Psoas muscle (tissue), 8 donors: Measurements from ENCODE around the gene RNF157. TPM values are rescaled to one million over a fixed set of nuclear protein-coding genes. Genes with fewer than 3 reads are reported as not detected.

Experiments used
- ATAC-seq, 4 donors: fragments of 200-7000 bp; cut with Tn5 transposase; one replicate each; pipeline ENCODE4 v1.9.1; 2020; ENCODE audit warnings: moderate library complexity in 3 of 4, mild to moderate bottlenecking in 2 of 4
- DNase-seq, 2 donors: peaks; one replicate each; pipeline ENCODE4 v3.0.0-alpha.2; 2020
- H3K27ac ChIP-seq: fragments of 200-600 bp; one replicate; pipeline ENCODE4 v1.8.0; 2022
- H3K27me3 ChIP-seq, 3 donors: fragments of 200-600 bp in 1 of 3; one replicate each; pipeline versions ENCODE4 v1.6.1 to v1.8.0; 2013 to 2022; ENCODE audit warnings: low read length in 2 of 3, mild to moderate bottlenecking in 2 of 3, moderate library complexity in 1 of 3; ENCODE audit not compliant: insufficient read depth in 3 of 3
- H3K36me3 ChIP-seq, 2 donors: fragments of 200-600 bp in 1 of 2; one replicate each; pipeline versions ENCODE4 v1.6.1 to v1.8.0; 2013 to 2022; ENCODE audit warnings: low read depth in 1 of 2, mild to moderate bottlenecking in 1 of 2, moderate library complexity in 1 of 2; ENCODE audit not compliant: insufficient read depth in 1 of 2
- H3K4me1 ChIP-seq: fragments of 200-600 bp; one replicate; pipeline ENCODE4 v1.8.0; 2022
- H3K4me3 ChIP-seq: fragments of 200-600 bp; one replicate; pipeline ENCODE4 v1.8.0; 2022; ENCODE audit warnings: mild to moderate bottlenecking
- H3K9me3 ChIP-seq: fragments of 200-600 bp; one replicate; pipeline ENCODE4 v1.8.0; 2022
- WGBS, 3 donors: extraction: QIAGEN DNeasy Blood & Tissue Kit; methylation state at CpG; one replicate each; pipeline versions ENCODE4 v1.1.6 to v1.1.7; 2013; 5-methylcytosine and 5-hydroxymethylcytosine counted together
- intact Hi-C, 2 donors: fragments of 100-400 bp; cut with DNase I; formaldehyde crosslinking; loops; one replicate each; pipeline versions ENCODE4 v1.11.0 to v1.14.2; 2022
- polyA plus RNA-seq, 3 donors: library from polyadenylated mRNA; stranded (reverse); fragments of 200-250 nt; gene quantifications; one replicate each; pipeline ENCODE4 v1.2.3, GENCODE V29; 2013
- total RNA-seq, 4 donors: library from RNA; stranded (reverse); fragmentation: NEBNext Ultra II Directional in 2 of 4; extraction: Animal tissue kit (Norgen Biotek cat#: 25700) in 2 of 4; gene quantifications; one replicate each; pipeline versions ENCODE4 v1.2.1 to v1.2.4, GENCODE V29; 2021 to 2023
- TF ChIP-seq, protein P1 (sequence below): fragments of 200-600 bp; IDR thresholded peaks from one replicate; pipeline ENCODE4 v1.8.0; 2022; ENCODE audit warnings: antibody characterized with exemption
- donor health status: healthy with polysubstance abuse.
- donor health status: DM: no; HTN: no; CAD: no; lungs with moderate emphysema.
- donor health status: Bipolar disorder and iron deficiency.
- donor health status: healthy.
- donor health status: DM: yes; HTN: yes; CAD: no.
- donor health status: DM: no; HTN: no; CAD: no.
- donor health status: DM: no; HTN: no; CAD: no.
- donor health status: DM: yes; HTN: yes; CAD: no.

Gene RNF157
- total and polyA plus RNA-seq, 7 donors: 14.9 to 90.1 (median 69.3) TPM

DNA sequence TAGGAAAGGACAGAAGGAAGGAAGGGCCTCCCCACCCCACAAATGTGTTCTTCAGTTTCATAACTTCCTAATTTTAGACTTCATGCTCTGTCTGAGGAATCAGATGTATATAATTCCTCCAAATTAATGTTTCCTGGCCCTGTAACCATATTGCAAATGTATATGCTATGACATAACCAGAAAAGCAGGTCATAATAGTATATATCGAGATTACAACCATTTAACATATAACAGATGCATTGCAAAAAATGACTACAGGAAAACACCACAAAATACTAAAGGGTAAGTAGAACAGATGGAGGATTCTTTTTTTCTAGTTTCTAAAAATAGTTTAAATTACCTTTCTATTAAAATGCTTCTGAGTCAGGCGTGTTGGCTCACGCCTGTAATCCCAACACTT, 133.6 kb downstream of the RNF157 start:
- ATAC-seq (no peak), DNase-seq (no peak)
- WGBS, 3 donors: 57 to 70% (median 60%) methylated on average over 3 of the region's 3 CpGs
- H3K27me3 ChIP-seq: no peaks in the 10 kb centered on the region
- H3K4me3 ChIP-seq: no peak overlapping the region
- no peak overlapping the region for H3K27ac ChIP-seq
- H3K36me3 ChIP-seq: peaks cover 0 to 3% of the 10 kb centered on the region in 2 donors
- TF ChIP-seq, protein P1, sequence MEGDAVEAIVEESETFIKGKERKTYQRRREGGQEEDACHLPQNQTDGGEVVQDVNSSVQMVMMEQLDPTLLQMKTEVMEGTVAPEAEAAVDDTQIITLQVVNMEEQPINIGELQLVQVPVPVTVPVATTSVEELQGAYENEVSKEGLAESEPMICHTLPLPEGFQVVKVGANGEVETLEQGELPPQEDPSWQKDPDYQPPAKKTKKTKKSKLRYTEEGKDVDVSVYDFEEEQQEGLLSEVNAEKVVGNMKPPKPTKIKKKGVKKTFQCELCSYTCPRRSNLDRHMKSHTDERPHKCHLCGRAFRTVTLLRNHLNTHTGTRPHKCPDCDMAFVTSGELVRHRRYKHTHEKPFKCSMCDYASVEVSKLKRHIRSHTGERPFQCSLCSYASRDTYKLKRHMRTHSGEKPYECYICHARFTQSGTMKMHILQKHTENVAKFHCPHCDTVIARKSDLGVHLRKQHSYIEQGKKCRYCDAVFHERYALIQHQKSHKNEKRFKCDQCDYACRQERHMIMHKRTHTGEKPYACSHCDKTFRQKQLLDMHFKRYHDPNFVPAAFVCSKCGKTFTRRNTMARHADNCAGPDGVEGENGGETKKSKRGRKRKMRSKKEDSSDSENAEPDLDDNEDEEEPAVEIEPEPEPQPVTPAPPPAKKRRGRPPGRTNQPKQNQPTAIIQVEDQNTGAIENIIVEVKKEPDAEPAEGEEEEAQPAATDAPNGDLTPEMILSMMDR: no peak
- no peaks in the 10 kb centered on the region for H3K9me3 ChIP-seq
- intact Hi-C loops: no loop called here
- H3K4me1 ChIP-seq: peaks cover 14% of the 10 kb centered on the region

DNA sequence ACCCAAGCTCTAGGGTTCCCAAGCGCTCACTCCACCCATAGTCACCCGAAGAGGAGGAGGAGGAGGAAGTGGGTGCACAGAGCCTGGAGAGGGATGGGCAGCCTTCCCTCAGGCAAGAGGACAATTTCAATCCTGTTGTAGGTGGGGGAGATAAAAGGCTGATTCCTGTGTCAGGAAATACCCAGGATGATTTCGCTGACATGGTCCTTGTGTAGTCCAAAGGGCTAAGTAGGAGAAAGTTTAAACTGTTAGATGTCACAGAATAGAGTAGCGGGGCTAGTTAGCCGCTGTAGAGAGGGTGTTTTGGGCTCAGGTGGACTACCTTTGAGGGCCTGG, 135.4 kb downstream of the RNF157 start:
- WGBS, 3 donors: 75 to 88% (median 75%) methylated on average over 5 of the region's 5 CpGs
- DNase-seq (no peak), ATAC-seq (no peak)
- Histone ChIP-seq H3K9me3 (no peaks in the 10 kb centered on the region), H3K36me3 (peaks cover 0 to 22% of the 10 kb centered on the region in 2 donors), H3K4me3 (no peak overlapping the region), H3K4me1 (peaks cover 14% of the 10 kb centered on the region), H3K27me3 (no peaks in the 10 kb centered on the region), H3K27ac (no peak overlapping the region)
- intact Hi-C loops: no loop called here
- TF ChIP-seq, protein P1: no peak

DNA sequence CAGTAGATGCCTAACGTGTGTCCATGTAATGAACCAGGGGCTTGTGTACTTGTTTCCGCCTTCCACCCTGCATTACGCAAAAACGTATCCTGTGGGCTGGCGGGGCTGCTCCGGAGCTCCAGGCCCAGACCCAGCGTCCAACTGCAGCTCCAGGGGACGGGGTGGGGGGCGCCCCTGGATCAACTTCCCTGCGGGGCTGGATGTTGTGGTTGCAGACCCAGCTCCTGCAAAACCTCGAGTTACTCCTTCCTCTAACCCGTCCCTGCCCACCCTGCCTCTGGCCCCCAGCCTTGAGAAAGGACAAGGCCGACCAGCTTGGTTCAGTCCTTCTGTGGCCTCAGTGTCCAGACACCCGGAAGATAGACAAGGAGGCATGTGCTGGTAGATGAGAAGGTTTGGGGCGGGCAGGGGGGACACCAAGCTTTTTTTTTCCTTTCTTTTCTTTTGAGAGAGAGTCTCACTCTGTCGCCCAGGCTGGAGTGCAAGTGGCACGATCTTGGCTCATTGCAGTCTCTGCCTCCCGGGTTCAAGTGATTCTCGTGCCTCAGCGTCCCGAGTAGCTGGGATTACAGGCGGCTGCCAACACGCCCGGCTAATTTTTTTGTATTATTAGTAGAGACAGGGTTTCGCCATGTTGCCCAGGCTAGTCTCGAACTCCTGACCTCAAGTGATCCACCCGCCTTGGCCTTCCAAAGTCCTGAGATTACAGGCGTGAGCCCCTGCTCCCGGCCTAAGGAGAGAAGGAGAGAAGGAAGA, 136.0 kb downstream of the RNF157 start:
- DNase-seq (no peak), ATAC-seq (no peak)
- TF ChIP-seq, protein P1: no peak
- H3K4me3 ChIP-seq: peak overlapping the region; percentile 88
- H3K27me3 ChIP-seq: no peaks in the 10 kb centered on the region
- no peaks in the 10 kb centered on the region for H3K9me3 ChIP-seq
- 83 to 86% (median 85%) methylated on average over 29 of the region's 29 CpGs for WGBS, 3 donors
- peak overlapping the region; percentile 80 for H3K27ac ChIP-seq
- intact Hi-C loops: no loop called here
- H3K4me1 ChIP-seq: peaks cover 14% of the 10 kb centered on the region
- peaks cover 0 to 27% of the 10 kb centered on the region in 2 donors for H3K36me3 ChIP-seq

DNA sequence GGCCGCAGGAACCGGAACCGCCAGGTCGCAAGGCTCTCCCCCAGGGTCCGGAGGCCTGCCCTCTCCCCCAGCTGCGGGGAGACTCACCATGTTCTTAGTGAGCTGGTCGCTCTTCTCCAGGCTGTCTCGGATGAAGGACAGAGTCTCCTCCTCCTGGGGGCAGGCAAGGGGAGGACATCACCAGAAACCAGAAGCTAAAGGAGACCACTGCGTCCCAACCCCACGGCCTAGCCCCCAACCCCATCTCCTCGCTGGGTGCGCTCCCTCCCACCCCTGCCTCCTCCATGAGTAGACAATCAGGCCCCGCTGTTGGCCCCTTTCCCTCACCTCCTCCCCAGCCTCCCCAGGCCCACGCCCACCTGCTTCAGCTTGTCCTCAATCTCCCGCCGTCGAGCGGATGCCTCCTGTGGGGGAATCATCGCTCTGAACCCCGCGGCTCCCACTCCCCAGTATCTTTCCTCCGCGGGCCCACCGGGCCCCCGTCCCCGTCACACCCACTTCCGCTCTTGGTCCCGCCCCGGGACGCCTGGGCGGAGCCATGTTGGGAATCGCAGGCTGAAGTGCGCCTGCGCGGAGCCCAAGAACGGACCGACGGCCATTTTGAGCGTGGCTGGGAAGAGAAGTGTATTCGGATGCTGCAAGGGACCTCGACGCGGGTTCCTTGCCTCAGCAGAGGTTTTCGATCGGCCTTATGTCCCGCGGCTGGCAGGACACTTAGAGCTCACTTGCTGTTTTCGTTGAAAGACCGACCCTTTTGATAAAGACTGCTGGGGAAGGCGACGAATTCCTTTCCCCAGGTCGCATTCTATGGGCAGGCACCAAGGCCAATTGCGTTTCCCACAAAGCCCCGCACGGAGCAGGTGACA, 136.8 kb downstream of the RNF157 start, which contains the start of gene EXOC7:
TSS of gene EXOC7 (minus strand) at position 514 of the 866 bp plus-strand sequence. CDS start at position 419, 95 bp downstream.
- H3K4me3 ChIP-seq: peak within 1 kb of the TSS; percentile 88
- intact Hi-C loops: no loop called here
- TF ChIP-seq, protein P1: no peak
- H3K27ac ChIP-seq: peak within 1 kb of the TSS; percentile 80
- peaks cover 14% of the 10 kb centered on the region for H3K4me1 ChIP-seq
- H3K9me3 ChIP-seq: no peaks in the 10 kb centered on the region
- H3K27me3 ChIP-seq: no peaks in the 10 kb centered on the region
- ATAC-seq (peak; percentile 97 to 99 (median 98)), DNase-seq (peak; percentile 91 to 97)
- peaks cover 0 to 35% of the 10 kb centered on the region in 2 donors for H3K36me3 ChIP-seq
- WGBS, 3 donors: 3 to 4% (median 3%) methylated on average over 53 to 55 of the region's 55 CpGs
